ENCODE results near the gene HDGFL2. TPM values are rescaled to one million over a fixed set of nuclear protein-coding genes. Genes with fewer than 3 reads are reported as not detected.
A peak's percentile ranks its signal among the peaks of the same experiment; 100 is the strongest.

The HDGFL2 gene
- total RNA-seq, 1 donor from 2014 or later: 79.8 TPM

GRCh38 chr19:4494691-4495064 is 22.6 kb downstream of the HDGFL2 start:
- no peaks in the 10 kb centered on the region for H3K9me3 Mint-ChIP-seq (ENCODE audit: unreplicated experiment)
- no peaks in the 10 kb centered on the region for H3K27me3 Mint-ChIP-seq (ENCODE audit: low read depth, unreplicated experiment)
- no peak overlapping the region for H3K4me2 ChIP-seq (ENCODE audit: low read length)
- no peak for TF ChIP-seq EZH2 (IDR thresholded peaks at IDR 0.05; ENCODE audit: insufficient read depth, low read length)
- TF ChIP-seq, protein P1, sequence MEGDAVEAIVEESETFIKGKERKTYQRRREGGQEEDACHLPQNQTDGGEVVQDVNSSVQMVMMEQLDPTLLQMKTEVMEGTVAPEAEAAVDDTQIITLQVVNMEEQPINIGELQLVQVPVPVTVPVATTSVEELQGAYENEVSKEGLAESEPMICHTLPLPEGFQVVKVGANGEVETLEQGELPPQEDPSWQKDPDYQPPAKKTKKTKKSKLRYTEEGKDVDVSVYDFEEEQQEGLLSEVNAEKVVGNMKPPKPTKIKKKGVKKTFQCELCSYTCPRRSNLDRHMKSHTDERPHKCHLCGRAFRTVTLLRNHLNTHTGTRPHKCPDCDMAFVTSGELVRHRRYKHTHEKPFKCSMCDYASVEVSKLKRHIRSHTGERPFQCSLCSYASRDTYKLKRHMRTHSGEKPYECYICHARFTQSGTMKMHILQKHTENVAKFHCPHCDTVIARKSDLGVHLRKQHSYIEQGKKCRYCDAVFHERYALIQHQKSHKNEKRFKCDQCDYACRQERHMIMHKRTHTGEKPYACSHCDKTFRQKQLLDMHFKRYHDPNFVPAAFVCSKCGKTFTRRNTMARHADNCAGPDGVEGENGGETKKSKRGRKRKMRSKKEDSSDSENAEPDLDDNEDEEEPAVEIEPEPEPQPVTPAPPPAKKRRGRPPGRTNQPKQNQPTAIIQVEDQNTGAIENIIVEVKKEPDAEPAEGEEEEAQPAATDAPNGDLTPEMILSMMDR (IDR thresholded peaks at IDR 0.05; ENCODE audit: insufficient read depth, low read depth, low read length): no peak
- no peaks in the 10 kb centered on the region for H3K9me3 ChIP-seq (ENCODE audit: insufficient read depth, low read depth, low read length)
- no peak overlapping the region for H3K4me3 ChIP-seq (ENCODE audit: insufficient read depth, low read depth, low read length)
- peaks cover 4% of the 10 kb centered on the region for H3K36me3 Mint-ChIP-seq (ENCODE audit: low read depth, unreplicated experiment)
- H3K27me3 ChIP-seq (ENCODE audit: insufficient read depth, low read length): no peaks in the 10 kb centered on the region
- no peak overlapping the region for H3K4me3 Mint-ChIP-seq (ENCODE audit: unreplicated experiment)
- no peaks in the 10 kb centered on the region for H3K4me1 Mint-ChIP-seq (ENCODE audit: low read depth, unreplicated experiment)
- H3K79me2 ChIP-seq (ENCODE audit: insufficient read depth, low read length): peaks cover 8% of the 10 kb centered on the region
- no peak overlapping the region for H3K9ac ChIP-seq (ENCODE audit: low read length)
- H4K20me1 ChIP-seq (ENCODE audit: insufficient read depth, low read length): peaks cover 16% of the 10 kb centered on the region
- peak overlapping the region; percentile 41 for H3K27ac Mint-ChIP-seq (ENCODE audit: unreplicated experiment)
- no peak overlapping the region for H2AFZ ChIP-seq (ENCODE audit: low read depth, low read length)
- no peak overlapping the region for H3K27ac ChIP-seq (ENCODE audit: low read depth, low read length)
- H3K4me1 ChIP-seq (ENCODE audit: insufficient read depth, low read length): no peaks in the 10 kb centered on the region
- FAIRE-seq (no peak), DNase-seq (ENCODE audit: low read depth) (no peak)
- peaks cover 13% of the 10 kb centered on the region for H3K36me3 ChIP-seq (ENCODE audit: insufficient read depth, low read length)

- H3K9ac ChIP-seq (ENCODE audit: low read length): no peak overlapping the region
- H3K9me3 ChIP-seq (ENCODE audit: insufficient read depth, low read depth, low read length): no peaks in the 10 kb centered on the region
- H3K4me3 ChIP-seq (ENCODE audit: insufficient read depth, low read depth, low read length): no peak overlapping the region
- Mint-ChIP-seq H3K4me1 (ENCODE audit: low read depth, unreplicated experiment) (no peaks in the 10 kb centered on the region), H3K4me3 (ENCODE audit: unreplicated experiment) (no peak overlapping the region), H3K27ac (ENCODE audit: unreplicated experiment) (no peak overlapping the region), H3K36me3 (ENCODE audit: low read depth, unreplicated experiment) (no peaks in the 10 kb centered on the region), H3K27me3 (ENCODE audit: low read depth, unreplicated experiment) (no peaks in the 10 kb centered on the region), H3K9me3 (ENCODE audit: unreplicated experiment) (no peaks in the 10 kb centered on the region)
- H3K27me3 ChIP-seq (ENCODE audit: insufficient read depth, low read length): no peaks in the 10 kb centered on the region
- no peak overlapping the region for H3K4me2 ChIP-seq (ENCODE audit: low read length)
- no peak overlapping the region for H3K27ac ChIP-seq (ENCODE audit: low read depth, low read length)
- peaks cover 12% of the 10 kb centered on the region for H3K36me3 ChIP-seq (ENCODE audit: insufficient read depth, low read length)
- H4K20me1 ChIP-seq (ENCODE audit: insufficient read depth, low read length): peaks cover 16% of the 10 kb centered on the region
- no peak for DNase-seq (ENCODE audit: low read depth)
- H3K79me2 ChIP-seq (ENCODE audit: insufficient read depth, low read length): peaks cover 8% of the 10 kb centered on the region
- TF ChIP-seq, protein P1 (IDR thresholded peaks at IDR 0.05; ENCODE audit: insufficient read depth, low read depth, low read length): no peak
- no peak for TF ChIP-seq EZH2 (IDR thresholded peaks at IDR 0.05; ENCODE audit: insufficient read depth, low read length)
- no peak for FAIRE-seq
- no peaks in the 10 kb centered on the region for H3K4me1 ChIP-seq (ENCODE audit: insufficient read depth, low read length)
- no peak overlapping the region for H2AFZ ChIP-seq (ENCODE audit: low read depth, low read length)
Observed at GRCh38 chr19:4495471-4495870, 23.4 kb downstream of the HDGFL2 start.

DNA sequence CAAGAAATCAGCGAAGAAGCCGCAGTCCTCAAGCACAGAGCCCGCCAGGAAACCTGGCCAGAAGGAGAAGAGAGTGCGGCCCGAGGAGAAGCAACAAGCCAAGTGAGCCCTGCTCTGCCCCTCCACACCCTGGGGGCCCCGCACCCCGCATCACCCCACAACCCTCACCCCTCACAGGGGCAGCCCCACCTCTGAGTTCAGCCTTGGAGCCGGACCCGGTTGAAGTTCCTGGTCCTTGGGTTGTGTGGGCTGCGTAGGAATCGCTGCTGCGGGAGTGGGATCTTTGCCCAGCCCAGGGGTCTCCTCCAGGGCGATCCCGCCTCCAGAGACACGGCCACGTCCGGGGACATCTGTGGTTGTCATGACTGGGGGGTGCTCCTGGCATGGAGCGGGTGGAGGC is 24.2 kb downstream of the HDGFL2 start:
- peaks cover 16% of the 10 kb centered on the region for H4K20me1 ChIP-seq (ENCODE audit: insufficient read depth, low read length)
- no peak overlapping the region for H3K9ac ChIP-seq (ENCODE audit: low read length)
- peaks cover 8% of the 10 kb centered on the region for H3K79me2 ChIP-seq (ENCODE audit: insufficient read depth, low read length)
- H3K4me1 ChIP-seq (ENCODE audit: insufficient read depth, low read length): no peaks in the 10 kb centered on the region
- H3K27me3 Mint-ChIP-seq (ENCODE audit: low read depth, unreplicated experiment): no peaks in the 10 kb centered on the region
- no peak overlapping the region for H3K4me2 ChIP-seq (ENCODE audit: low read length)
- no peak overlapping the region for H3K27ac Mint-ChIP-seq (ENCODE audit: unreplicated experiment)
- H2AFZ ChIP-seq (ENCODE audit: low read depth, low read length): no peak overlapping the region
- FAIRE-seq (no peak), DNase-seq (ENCODE audit: low read depth) (no peak)
- no peak overlapping the region for H3K4me3 ChIP-seq (ENCODE audit: insufficient read depth, low read depth, low read length)
- H3K9me3 ChIP-seq (ENCODE audit: insufficient read depth, low read depth, low read length): no peaks in the 10 kb centered on the region
- H3K36me3 ChIP-seq (ENCODE audit: insufficient read depth, low read length): peaks cover 11% of the 10 kb centered on the region
- H3K4me1 Mint-ChIP-seq (ENCODE audit: low read depth, unreplicated experiment): no peaks in the 10 kb centered on the region
- H3K36me3 Mint-ChIP-seq (ENCODE audit: low read depth, unreplicated experiment): peaks cover 3% of the 10 kb centered on the region
- no peak overlapping the region for H3K27ac ChIP-seq (ENCODE audit: low read depth, low read length)
- TF ChIP-seq EZH2 (IDR thresholded peaks at IDR 0.05; ENCODE audit: insufficient read depth, low read length): no peak
- TF ChIP-seq, protein P1 (IDR thresholded peaks at IDR 0.05; ENCODE audit: insufficient read depth, low read depth, low read length): no peak
- H3K27me3 ChIP-seq (ENCODE audit: insufficient read depth, low read length): no peaks in the 10 kb centered on the region
- no peaks in the 10 kb centered on the region for H3K9me3 Mint-ChIP-seq (ENCODE audit: unreplicated experiment)
- no peak overlapping the region for H3K4me3 Mint-ChIP-seq (ENCODE audit: unreplicated experiment)
